ENCODE results near the gene VEZT.
"Not testable (repeated sequence)": the region's sequence is repeated elsewhere in the genome, so short reads cannot be mapped to it uniquely, and the experiment has no call there.

VEZT gene

GRCh38 chr12:95224202-95225170 is 6.9 kb downstream of the VEZT start:
- DNase-seq (ENCODE audit: low read depth): peak; percentile 82

DNA sequence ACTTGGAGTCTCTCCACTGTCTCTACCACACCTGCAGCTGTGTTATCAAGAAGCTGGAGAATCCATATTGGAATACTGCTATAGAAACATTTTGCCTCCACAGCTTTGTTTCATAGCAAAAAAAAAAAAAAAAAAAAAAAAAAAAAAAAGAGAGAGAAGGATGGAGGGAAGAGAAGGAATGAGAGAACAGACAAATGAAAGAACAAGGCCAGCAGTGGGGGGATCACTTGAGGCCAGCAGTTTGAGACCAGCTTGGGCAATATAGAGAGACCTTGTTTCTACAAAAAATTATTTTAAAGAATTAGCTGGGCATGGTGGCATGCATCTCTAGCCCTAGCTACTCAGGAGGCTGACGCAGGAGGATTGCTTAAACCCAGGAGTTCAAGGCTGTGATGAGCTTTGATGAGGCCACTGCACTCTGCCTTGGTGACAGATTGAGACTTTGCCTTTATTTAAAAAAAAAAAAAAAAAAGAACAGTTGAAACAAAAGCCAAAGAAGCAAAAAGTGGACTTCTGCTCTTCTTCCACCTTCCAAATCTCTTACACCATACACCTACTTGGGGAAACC is 8.1 kb downstream of the VEZT start:
- no peak for DNase-seq (ENCODE audit: low read depth)

DNA sequence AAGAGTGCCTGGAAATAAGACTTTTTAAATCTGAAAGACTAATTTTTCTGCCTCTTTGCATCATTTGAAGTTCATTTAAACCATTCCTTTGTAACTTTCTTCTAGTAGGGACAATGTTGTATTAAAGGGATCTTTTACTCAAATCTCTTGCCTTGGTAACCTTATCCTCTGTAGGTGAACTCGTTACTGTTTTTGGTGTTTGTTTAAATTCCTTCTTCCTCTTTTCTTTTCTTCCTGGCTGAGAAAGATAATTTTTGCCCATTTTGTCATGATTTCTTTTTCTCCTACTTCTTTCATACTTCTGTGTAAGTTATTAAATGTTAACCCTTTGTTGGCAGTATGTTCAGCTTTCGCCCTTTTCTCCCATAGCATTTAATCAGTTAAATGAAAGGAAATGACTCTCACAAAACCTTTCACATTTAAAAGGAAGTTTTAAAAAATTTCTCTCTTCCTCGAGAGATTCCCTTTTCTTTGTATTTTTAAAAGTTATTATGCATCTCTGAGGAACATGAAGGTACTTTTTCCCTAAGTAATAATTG is 10.3 kb downstream of the VEZT start:
- DNase-seq (ENCODE audit: low read depth): no peak

DNA sequence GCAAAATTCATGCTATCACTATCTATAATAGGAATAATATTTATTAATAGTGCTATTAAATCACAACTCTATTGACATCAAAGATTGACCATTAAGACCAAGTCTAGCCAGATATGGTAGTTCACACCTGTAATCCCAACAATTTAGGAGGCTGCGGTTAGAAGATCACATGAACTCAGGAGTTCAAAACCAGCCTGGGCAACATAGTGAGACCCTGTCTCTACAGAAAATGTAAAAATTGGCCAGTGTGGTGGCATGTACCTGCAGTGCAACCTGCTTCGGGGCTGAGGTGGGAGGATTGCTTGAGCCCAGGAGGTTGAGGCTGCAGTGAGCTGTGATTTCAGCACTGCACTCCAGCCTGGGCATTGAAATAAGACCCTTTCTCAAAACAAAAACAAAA is 11.0 kb downstream of the VEZT start:
- DNase-seq (ENCODE audit: low read depth): no peak

GRCh38 chr12:95229636-95230035 is 12.0 kb downstream of the VEZT start:
- DNase-seq (ENCODE audit: low read depth): no peak

GRCh38 chr12:95230313-95230712 is 12.7 kb downstream of the VEZT start:
- no peak for DNase-seq (ENCODE audit: low read depth)

DNA sequence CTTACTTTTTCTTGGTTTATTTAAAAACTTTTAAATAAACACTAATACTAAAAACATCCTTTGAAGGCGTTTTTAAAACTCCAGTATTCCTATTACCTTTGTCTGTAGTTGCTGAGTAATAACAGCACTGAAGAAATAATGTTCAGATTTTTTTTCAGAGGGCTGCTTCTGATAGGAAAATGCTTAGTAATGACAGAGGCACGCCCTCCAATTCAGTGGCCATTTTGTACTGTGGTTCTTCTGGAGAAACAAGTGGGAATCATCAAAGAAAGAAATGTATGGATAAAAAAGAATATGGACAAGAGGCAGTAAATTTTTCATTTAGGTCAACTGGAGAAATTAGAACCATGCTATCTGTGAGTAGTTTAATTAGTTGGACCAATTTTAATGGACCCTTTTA is 13.6 kb downstream of the VEZT start:
- peak; percentile 83 for DNase-seq (ENCODE audit: low read depth)

DNA sequence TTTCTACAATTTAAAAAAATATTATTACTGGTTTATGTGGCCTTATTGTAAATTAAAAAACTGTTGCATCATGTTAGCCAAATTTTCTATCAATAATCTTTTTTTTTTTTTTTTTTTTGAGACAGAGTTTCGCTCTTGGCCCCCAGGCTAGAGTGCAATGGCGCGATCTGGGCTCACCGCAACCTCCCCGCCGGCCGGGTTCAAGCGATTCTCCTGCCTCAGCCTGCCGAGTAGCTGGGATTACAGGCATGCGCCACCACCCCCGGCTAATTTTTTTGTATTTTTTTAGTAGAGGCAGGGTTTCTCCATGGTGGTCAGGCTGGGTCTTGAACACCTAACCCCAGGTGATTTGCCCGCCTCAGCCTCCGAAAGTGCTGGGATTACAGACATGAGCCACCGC is 16.6 kb downstream of the VEZT start:
- DNase-seq (ENCODE audit: low read depth): not testable (repeated sequence)

GRCh38 chr12:95235621-95236020 is 18.0 kb downstream of the VEZT start:
- not testable (repeated sequence) for DNase-seq (ENCODE audit: low read depth)

GRCh38 chr12:95237315-95237714 is 19.7 kb downstream of the VEZT start:
- DNase-seq (ENCODE audit: low read depth): peak; percentile 88

GRCh38 chr12:95238150-95238549 is 20.5 kb downstream of the VEZT start:
- no peak for DNase-seq (ENCODE audit: low read depth)

GRCh38 chr12:95239216-95239615 is 21.6 kb downstream of the VEZT start:
- DNase-seq (ENCODE audit: low read depth): no peak

DNA sequence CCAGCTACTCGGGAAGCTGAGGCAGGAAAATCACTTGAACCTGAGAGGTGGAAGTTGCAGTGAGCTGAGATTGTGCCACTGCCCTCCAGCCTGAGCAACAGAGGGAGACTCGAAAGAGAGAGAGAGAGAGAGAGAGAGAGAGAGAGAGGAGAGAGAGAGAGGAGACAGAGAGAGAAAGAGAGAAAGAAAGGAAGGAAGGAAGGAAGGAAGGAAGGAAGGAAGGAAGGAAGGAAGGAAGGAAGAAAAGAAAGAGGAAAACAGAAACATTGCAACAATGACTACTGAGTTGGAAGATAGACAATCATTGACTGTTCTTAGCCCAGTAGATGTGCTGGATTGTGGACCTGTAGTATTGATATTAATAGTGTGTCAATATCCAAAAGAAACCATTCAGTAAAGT is 22.2 kb downstream of the VEZT start:
- DNase-seq (ENCODE audit: low read depth): not testable (repeated sequence)

GRCh38 chr12:95240556-95240955 is 22.9 kb downstream of the VEZT start:
- no peak for DNase-seq (ENCODE audit: low read depth)

DNA sequence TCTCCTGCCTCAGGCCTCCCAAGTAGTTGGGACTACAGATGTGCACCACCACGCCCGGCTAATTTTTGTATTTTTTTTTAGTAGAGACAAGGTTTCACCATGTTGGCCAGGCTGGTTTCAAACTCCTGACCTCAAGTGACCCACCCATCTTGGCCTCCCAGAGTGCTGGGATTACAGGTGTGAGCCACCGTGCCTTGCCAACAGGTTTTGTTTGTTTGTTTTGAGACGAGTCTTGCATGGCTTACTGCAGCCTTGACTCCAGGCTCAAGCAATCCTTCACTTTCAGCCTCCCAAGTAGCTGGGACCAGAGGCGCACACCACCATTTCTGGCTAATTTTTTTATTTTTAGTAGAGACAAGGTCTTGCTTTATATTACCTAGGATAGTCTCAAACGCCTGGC is 23.5 kb downstream of the VEZT start:
- DNase-seq (ENCODE audit: low read depth): not testable (repeated sequence)

DNA sequence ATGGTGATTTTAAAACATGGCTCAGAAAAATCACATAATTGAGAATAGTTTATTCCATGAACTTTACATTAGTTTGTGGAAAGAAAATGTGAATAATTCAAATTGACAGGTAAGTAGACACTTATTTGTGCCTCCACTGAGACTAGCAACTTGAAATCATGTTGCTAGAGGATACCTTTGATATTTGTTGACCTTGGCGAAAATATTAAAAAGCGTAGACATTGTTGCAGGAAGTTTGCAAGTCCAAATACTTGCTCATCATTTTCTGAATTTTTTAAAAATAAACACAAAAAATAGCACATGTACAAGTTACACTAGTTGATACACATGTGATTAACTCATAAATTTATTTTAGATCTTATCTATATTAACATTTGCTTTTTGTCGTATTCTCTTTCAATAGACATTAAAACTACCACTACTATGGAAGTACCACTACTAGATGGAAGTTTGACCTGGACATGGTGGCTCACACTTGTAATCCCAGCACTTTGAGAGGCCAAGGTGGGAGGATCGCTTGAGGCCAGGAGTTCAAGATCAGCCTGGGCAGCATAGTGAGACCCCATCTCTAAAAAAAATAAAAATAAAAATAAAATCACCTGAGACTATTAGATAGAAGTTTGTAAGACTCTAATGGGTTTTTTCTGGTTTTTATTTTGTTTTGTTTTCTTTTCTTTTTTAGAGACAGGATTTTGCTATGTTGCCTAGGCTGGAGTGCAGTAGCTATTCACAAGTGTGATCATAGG is 24.3 kb downstream of the VEZT start:
- DNase-seq (ENCODE audit: low read depth): no peak

- no peak for DNase-seq (ENCODE audit: low read depth)
Measured at GRCh38 chr12:95243497-95244183, 26.0 kb downstream of the VEZT start.

- DNase-seq (ENCODE audit: low read depth): no peak
Measured at GRCh38 chr12:95244350-95244749, 26.7 kb downstream of the VEZT start.

DNA sequence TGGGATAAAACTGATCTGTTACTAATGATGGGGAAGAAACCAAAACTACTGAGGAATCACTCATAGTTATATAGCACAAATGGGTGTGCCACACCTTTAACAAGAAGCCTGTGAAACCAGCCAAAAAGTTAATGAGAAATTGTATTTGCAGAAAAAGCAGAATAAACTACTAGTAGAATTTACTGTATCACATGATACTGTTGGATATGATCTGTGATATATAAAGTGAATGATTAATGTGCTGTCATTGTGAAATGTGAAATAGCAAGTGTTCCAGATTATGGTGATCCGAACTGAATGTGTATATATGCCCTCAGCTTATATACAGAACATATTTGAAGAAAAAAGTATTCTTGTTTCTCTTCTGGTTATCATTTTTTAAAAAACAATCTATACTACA is 30.5 kb downstream of the VEZT start:
- no peak for DNase-seq (ENCODE audit: low read depth)

DNA sequence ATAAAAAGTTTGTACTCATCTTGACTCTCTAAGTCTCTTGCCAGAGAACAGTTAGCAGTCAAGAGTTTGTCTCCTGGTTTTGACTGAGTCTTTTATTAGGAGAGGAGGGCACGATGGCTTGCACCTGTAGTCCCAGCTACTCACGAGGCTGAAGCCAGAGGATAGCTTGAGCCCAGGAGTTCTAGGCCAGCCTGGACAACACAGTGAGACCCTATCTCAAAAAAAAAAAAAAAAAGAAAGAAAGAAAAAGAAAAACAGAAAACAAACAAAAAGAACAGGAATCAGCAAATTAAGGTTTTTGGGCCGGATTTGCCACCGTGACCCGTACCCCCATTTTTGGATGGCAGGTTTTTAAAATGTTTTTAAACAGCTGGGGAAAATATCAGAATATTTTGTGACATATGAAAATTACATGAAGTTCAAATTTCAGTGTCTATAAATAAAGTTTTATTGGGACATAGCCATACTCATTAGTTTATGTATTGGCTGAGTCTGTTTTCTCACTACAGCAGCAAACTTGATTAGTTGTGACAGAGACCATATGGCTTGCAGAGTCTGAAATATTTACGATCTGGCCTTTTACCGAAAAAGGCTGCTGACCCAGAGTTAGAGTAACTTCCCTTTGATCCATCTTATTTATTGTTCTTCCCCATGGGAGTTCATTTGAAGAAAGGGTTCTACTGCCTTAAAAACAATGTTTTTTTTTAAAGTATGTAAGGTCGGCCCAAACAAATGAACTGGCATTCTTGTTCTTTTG is 31.2 kb downstream of the VEZT start:
- peak; percentile 19 for DNase-seq (ENCODE audit: low read depth)

- DNase-seq (ENCODE audit: low read depth): no peak
Measured at GRCh38 chr12:95253386-95253785, 35.8 kb downstream of the VEZT start.

Measured in amniotic epithelial cell (primary cell).